ENCODE measurements around the gene FAM217A. TPM values are rescaled to one million over a fixed set of nuclear protein-coding genes. Genes with fewer than 3 reads are reported as not detected.
"Not testable (repeated sequence)": the region's sequence is repeated elsewhere in the genome, so short reads cannot be mapped to it uniquely, and the experiment has no call there.

The FAM217A gene, protein sequence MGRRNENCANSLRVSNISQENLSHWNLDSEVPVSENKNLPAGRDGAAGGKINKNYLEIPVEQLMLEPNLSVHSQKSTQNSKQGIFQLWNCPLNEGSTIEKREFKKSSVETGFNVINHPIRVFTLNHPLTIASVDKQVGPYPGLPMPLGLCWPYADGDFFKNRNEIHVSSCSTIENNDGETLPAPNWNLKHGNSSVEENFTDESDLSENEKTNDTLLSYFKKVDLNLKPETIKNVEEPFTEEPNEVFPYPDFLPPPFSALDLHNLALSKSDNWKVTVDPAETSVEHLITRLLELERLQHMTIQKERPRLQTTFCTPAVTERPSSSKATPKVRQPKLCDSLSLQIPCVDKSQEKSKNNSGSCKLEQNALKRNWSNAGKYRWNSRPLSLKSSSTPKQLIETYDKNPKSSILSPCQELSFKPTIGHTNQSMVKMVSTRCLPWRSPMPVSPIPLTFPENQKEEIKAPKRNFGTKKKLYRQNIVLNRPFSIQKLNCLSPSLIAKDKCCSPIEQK
- total RNA-seq, result not detected in 2 replicates

DNA sequence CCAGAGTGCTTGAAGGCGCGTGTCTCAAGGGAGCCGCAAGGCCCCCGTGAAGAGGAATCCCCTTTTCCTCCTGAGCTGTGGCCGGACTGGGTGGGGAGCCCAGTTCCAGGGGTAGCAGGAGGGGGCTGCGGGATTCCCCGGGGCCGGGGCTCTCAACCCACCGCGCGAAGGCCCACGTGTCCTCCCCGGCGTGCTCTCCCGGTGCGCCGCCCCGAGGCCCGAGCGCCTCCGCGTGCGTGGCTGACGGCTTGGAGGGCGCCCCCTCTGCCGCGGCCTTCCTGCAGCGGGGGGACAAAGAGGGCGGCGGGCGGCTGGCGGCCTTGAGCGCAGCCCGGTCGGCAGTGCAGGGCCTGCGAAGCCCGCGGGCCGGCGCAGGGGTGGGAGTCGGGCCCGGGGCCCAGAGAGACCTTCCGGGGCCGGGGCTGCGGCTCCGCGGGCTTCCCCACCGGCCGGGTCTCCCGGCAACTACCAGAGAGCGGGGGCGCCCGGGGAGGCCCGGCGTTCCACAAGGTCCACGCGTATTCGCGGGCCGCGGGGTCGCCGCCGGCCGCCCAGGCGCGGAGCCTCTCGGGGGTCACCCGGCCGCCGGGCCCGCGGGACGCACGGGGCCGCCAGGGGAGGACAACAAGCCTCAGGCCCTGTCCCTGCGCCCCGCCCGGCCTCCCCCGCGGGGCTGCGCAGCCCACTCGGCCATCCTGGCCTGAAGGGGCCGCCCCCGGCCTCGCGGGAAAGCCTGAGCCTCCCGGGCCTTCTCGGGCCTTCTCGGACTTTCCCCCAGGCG lies at the start of gene FAM217A:
TSS of gene FAM217A (minus strand) at position 447 of the 781 bp plus-strand sequence. CDS start 1,723 bp downstream, outside the sequence.
- DNase-seq, result no peak
- no peaks in the 10 kb centered on the region for H3K9me3 Mint-ChIP-seq
- peaks cover 21% of the 10 kb centered on the region for H3K27me3 Mint-ChIP-seq
- intact Hi-C loops (cut with micrococcal nuclease), result no loop called here
- no peak within 1 kb of the TSS for H3K27ac Mint-ChIP-seq
- H3K36me3 Mint-ChIP-seq (ENCODE audit: low read depth), result no peaks in the 10 kb centered on the region
- H3K4me3 Mint-ChIP-seq, result no peak within 1 kb of the TSS
- H3K4me1 Mint-ChIP-seq, result no peaks in the 10 kb centered on the region

DNA sequence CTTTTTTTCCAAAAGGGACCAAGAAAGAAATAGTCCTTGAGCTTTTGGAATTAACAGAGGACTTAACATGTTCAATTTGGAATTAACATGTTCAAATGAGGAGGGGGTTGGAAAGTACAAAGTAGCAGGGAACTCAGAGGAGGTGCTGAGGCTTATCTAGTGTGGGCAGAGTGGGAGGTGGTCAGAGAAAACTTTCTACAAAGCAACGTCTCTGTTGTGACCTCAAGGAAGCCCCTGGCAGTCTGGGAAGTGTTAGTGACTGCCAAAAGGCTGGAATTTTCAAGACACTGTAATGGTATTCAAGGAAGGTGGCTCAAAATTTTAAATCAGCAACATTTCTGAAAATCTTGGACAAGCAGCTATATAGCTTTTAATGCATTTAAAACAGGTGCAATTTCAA lies 49.1 kb upstream of the FAM217A start:
- no peak for DNase-seq
- H3K27ac Mint-ChIP-seq, result no peak overlapping the region
- peaks cover 5% of the 10 kb centered on the region for H3K4me1 Mint-ChIP-seq
- H3K27me3 Mint-ChIP-seq, result no peaks in the 10 kb centered on the region
- peaks cover 6% of the 10 kb centered on the region for H3K9me3 Mint-ChIP-seq
- no peak overlapping the region for H3K4me3 Mint-ChIP-seq
- H3K36me3 Mint-ChIP-seq (ENCODE audit: low read depth), result peaks cover 53% of the 10 kb centered on the region
- intact Hi-C loops (cut with micrococcal nuclease), result no loop called here

DNA sequence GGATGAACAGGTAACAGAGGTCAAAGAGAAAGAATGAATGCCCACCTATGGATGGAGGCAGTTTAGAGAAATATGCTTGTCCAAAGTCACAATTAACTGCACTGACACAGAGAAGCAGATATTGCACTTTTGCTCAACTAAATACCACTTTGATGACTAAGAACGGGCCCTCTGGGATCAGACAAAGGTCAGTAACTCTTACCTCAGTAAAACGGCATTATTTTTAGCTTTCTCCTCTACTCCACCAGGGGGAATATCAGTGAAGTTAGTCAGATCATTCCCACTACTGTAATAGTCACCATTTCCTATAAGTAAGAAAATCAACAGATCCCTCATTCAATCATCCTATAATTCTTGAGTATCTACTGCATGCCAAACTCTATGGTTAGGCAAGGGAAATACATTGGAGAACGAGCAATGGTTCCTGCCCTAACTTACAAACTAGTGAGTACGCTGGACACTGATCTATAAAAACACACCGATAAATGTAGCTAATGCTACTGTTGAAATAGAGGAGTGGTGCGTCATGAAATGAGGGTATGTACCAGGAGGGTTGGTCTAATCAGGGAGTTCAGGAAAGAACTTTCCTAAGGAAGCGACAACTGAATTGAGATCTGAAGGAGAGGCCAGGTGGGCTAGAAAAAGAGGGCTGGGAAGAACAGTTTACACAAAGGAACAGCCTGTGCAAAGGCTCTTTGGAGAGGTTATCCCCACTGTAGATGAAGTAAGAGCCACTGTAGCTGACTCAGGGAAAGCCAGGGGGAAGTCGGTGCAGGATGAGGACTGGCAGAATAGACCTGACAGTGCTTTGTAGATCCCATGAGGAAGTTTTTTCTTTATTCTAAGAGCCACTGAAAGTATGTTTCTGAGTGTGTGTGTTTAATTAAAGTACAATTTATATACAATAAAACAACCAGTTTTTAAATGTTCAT lies 47.3 kb upstream of the FAM217A start:
- intact Hi-C loops (cut with micrococcal nuclease), result no loop called here
- no peak for DNase-seq
- Mint-ChIP-seq H3K4me3 (no peak overlapping the region), H3K9me3 (peaks cover 6% of the 10 kb centered on the region), H3K27ac (no peak overlapping the region), H3K4me1 (peaks cover 2% of the 10 kb centered on the region), H3K36me3 (ENCODE audit: low read depth) (peaks cover 39% of the 10 kb centered on the region), H3K27me3 (no peaks in the 10 kb centered on the region)

DNA sequence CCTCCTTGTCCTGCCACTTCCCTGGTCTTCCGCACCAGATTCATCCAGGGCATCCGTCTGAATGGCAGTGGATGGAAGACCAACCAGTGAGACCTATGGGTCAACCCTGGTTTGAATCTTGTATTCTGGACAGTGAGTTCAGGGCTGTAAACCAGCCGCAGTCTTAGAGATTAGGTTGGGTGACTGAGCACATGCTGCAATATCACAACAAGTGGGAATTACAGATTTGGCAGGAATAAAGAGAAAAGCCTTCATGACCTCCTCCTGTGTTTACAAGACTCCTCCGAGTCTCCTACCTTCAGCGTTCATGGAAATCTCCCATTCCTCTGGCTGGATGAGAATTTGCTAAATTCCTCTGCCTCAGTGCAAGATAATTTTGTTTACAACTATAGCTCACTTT lies 46.6 kb upstream of the FAM217A start:
- Mint-ChIP-seq H3K36me3 (ENCODE audit: low read depth) (peaks cover 43% of the 10 kb centered on the region), H3K27ac (no peak overlapping the region), H3K9me3 (peaks cover 6% of the 10 kb centered on the region), H3K4me3 (no peak overlapping the region), H3K27me3 (no peaks in the 10 kb centered on the region), H3K4me1 (peaks cover 2% of the 10 kb centered on the region)
- intact Hi-C loops (cut with micrococcal nuclease), result no loop called here
- DNase-seq, result no peak

DNA sequence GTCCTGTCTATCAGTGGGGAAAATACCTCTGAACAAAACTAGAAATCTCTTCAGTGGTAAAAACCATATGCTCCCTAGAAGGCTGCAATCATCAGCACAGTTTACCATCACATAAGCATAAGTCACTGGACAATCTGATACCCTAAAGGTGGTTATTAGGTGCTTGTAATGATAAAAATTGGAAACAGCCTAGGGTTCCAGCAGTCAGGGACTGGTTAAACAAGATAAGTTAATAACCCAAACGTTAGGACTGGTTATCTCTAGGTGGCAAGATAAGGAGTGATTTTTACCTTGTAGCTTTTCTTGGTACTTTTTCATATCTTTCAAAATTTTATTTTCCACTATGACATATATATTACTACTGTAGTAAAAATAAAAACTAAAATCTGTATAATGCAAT lies 45.4 kb upstream of the FAM217A start:
- Mint-ChIP-seq H3K9me3 (no peaks in the 10 kb centered on the region), H3K27me3 (no peaks in the 10 kb centered on the region), H3K4me1 (peaks cover 2% of the 10 kb centered on the region), H3K36me3 (ENCODE audit: low read depth) (peaks cover 40% of the 10 kb centered on the region), H3K4me3 (no peak overlapping the region), H3K27ac (no peak overlapping the region)
- intact Hi-C loops (cut with micrococcal nuclease), result no loop called here
- DNase-seq, result no peak

DNA sequence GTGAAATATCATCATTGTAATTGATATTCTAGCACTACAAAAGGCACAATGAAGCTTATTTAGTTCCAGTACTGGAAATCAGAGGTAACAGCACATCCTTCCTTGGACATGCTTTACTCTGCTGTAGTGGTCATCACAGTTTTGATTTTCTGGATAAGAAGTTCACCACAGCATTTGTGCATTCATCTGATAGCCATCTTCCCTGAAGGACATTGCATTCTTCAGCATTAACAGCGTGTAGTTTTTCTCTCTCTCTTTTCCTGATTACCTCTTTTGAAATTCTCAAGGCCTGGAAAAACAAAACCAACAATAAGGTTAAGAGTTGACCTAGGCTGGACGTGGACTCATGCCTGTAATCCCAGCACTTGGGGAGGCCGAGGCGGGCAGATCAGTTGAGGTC lies 36.8 kb upstream of the FAM217A start:
- H3K27me3 Mint-ChIP-seq, result peaks cover 17% of the 10 kb centered on the region
- H3K27ac Mint-ChIP-seq, result no peak overlapping the region
- H3K36me3 Mint-ChIP-seq (ENCODE audit: low read depth), result peaks cover 33% of the 10 kb centered on the region
- H3K4me1 Mint-ChIP-seq, result no peaks in the 10 kb centered on the region
- intact Hi-C loops (cut with micrococcal nuclease), result no loop called here
- DNase-seq, result no peak
- H3K4me3 Mint-ChIP-seq, result no peak overlapping the region
- peaks cover 5% of the 10 kb centered on the region for H3K9me3 Mint-ChIP-seq

DNA sequence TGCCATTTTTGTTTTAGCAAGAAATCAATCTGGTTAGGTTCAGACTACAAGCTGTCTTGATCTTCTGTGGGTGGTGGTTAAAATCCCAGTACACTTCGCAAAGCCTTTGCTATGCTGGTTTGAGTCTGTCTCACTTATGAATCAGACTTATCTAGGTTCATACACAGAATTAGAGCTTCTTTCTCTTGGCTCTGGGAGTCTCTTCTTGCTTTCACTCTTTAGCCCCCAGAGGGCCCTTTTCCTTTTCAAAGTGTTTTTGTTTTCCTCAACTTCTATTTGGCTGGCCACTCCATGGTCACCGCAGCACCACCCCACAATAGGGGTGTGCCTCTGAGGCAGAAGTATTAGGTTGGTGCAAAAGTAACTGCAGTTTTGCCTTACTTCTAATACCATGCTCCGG lies 35.2 kb upstream of the FAM217A start:
- no peak for DNase-seq

DNA sequence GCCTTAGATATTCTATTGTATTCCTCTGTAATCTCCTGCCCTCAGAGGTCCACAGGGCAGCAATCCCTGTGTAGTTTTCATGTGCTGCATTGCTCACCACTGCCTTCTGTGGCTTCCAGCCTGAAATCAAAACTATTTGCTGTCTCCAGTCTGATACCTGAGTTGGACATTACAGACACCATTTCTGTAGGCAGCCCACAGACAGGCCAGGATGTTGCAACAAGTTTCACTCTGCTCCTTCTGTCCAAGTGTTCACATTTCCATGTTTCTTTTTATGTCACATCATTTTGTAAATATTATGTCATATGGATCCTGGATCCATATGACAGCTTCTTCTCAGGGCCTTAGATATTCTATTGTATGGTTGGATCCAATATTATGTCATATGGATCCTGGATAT lies 34.7 kb upstream of the FAM217A start:
- no peak for DNase-seq
- peaks cover 5% of the 10 kb centered on the region for H3K9me3 Mint-ChIP-seq
- peaks cover 30% of the 10 kb centered on the region for H3K27me3 Mint-ChIP-seq
- no peak overlapping the region for H3K27ac Mint-ChIP-seq
- no peak overlapping the region for H3K4me3 Mint-ChIP-seq
- H3K36me3 Mint-ChIP-seq (ENCODE audit: low read depth), result peaks cover 25% of the 10 kb centered on the region
- H3K4me1 Mint-ChIP-seq, result no peaks in the 10 kb centered on the region
- intact Hi-C loops (cut with micrococcal nuclease), result no loop called here

More for the DNA sequence above, 35.2 kb upstream of the FAM217A start:
- H3K27ac Mint-ChIP-seq, result no peak overlapping the region
- intact Hi-C loops (cut with micrococcal nuclease), result no loop called here
- peaks cover 5% of the 10 kb centered on the region for H3K9me3 Mint-ChIP-seq
- H3K36me3 Mint-ChIP-seq (ENCODE audit: low read depth), result peaks cover 25% of the 10 kb centered on the region
- H3K27me3 Mint-ChIP-seq, result peaks cover 27% of the 10 kb centered on the region
- no peak overlapping the region for H3K4me3 Mint-ChIP-seq
- no peaks in the 10 kb centered on the region for H3K4me1 Mint-ChIP-seq

DNA sequence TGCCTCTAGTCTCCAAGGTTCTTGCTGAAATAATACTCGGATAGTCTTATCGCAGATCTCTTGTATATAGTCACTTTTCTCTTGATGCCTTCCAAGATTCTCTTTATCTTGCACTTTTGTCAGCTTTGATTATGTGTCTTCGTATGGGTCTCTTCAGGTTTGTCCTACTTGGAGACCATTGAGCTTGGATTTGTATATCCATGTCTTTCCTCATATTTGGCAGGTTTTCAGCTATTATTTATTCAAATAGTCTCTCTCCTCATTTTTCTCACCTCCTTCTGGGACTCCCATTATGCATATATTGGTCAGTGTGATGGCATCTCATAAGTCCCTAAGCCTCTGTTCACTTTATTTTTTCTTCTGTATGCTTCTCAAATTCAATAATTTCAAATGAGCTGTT lies 33.4 kb upstream of the FAM217A start:
- DNase-seq, result no peak
- Mint-ChIP-seq H3K4me1 (no peaks in the 10 kb centered on the region), H3K9me3 (peaks cover 5% of the 10 kb centered on the region), H3K36me3 (ENCODE audit: low read depth) (peaks cover 22% of the 10 kb centered on the region), H3K27ac (no peak overlapping the region), H3K27me3 (peaks cover 38% of the 10 kb centered on the region), H3K4me3 (no peak overlapping the region)
- intact Hi-C loops (cut with micrococcal nuclease), result no loop called here

DNA sequence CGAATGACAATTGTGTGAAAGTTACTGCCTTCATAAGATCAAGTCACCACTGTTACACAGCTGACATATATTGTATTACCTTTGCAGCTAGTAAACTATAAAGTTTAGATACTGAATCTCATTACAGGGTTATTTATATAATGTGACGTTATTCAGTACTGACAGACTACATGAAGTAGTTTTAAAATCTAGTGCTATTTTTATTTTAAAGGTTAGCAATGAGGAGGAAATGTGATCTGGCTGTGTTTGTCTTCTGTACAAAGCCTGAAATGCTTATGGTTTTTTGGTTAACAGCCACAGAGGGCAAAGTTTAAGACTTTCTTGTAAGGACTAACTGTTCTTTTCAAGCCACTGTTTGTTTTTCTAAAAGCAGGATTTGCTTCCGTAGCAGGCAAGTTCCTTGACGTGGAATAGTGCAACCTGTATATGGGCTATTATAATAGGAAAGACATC lies 30.5 kb upstream of the FAM217A start:
- H3K4me3 Mint-ChIP-seq; intact Hi-C loops (cut with micrococcal nuclease); H3K4me1 Mint-ChIP-seq; DNase-seq; H3K36me3 Mint-ChIP-seq (ENCODE audit: low read depth); H3K9me3 Mint-ChIP-seq; H3K27ac Mint-ChIP-seq: not testable (repeated sequence)
- peaks cover 51% of the 10 kb centered on the region for H3K27me3 Mint-ChIP-seq

DNA sequence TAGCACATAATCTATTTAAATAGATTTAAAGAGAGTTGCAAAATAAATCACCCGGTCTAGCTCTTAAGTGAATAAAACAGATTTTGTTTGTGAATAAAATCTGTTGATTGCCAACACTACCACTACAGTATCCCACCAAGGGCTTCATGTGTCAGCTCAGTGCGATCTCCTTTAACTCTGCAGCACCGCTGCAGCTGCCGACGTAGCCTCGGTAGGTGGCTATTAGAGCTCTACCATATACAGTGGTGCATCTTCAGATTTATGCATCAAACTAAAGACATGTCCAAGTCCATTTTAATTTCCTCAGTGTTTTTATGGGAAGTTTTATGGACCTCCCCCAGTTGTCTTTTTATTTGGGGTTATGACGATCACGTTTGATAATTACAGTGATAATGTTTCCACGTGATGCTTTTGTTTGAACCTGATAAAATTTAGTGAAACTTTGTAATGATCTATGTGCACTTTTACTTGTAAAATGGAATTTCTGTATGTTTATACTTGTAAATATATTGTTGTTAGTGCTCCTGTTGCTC lies 29.7 kb upstream of the FAM217A start:
- Mint-ChIP-seq H3K9me3 (peaks cover 5% of the 10 kb centered on the region), H3K27ac (no peak overlapping the region), H3K27me3 (peaks cover 51% of the 10 kb centered on the region), H3K4me1 (no peaks in the 10 kb centered on the region), H3K36me3 (ENCODE audit: low read depth) (no peaks in the 10 kb centered on the region), H3K4me3 (no peak overlapping the region)
- intact Hi-C loops (cut with micrococcal nuclease), result no loop called here
- no peak for DNase-seq

DNA sequence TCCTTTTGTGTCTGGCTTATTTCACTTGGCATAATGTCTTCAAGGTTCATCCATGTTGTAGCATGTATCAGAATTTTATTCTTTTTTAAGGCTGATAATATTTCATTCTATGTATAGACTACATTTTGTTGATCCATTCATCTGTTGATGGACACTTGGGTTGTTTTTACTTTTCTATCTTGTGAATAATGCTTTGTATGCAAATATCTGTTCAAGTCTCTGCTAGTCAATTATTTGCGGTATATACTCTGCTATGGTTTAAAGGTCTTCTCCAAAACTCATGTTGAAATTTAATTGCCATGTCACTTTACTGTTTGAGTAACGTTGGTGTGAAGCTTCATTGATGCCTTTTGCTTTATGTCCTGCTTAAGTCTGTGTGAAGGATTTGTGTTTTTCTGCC lies 28.9 kb upstream of the FAM217A start:
- intact Hi-C loops (cut with micrococcal nuclease), result no loop called here
- Mint-ChIP-seq H3K36me3 (ENCODE audit: low read depth) (no peaks in the 10 kb centered on the region), H3K4me1 (no peaks in the 10 kb centered on the region), H3K4me3 (no peak overlapping the region), H3K27ac (no peak overlapping the region), H3K9me3 (peaks cover 5% of the 10 kb centered on the region), H3K27me3 (peaks cover 51% of the 10 kb centered on the region)
- no peak for DNase-seq

DNA sequence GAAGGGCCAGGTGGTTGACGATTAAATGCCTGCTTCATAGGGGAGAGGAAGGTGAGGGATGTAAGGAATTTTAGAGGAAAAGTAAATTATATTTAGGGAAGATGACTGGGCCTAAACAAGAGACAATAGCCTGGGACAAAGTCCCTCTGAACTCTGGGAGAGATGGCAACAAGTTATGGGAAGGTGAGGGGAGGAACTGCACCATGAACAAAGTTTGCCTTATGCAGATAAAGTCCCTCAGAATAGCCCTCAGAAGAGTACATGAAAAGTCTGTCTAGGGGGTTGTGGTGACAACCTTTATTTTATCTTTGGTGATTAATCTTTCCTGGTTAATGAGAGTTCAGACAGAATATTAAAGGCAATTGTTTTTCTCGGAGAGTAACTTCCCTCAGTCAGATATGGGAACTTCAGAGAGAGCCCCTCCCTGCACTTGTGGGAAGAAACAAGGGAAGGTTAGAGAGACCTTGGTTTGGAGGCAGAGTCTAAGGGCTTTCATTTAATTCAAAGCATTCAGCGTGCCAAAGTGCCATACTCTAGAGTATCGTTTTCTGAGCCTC lies 27.1 kb upstream of the FAM217A start:
- no peak overlapping the region for H3K4me3 Mint-ChIP-seq
- DNase-seq, result no peak
- no peaks in the 10 kb centered on the region for H3K9me3 Mint-ChIP-seq
- intact Hi-C loops (cut with micrococcal nuclease), result no loop called here
- peaks cover 37% of the 10 kb centered on the region for H3K27me3 Mint-ChIP-seq
- H3K36me3 Mint-ChIP-seq (ENCODE audit: low read depth), result no peaks in the 10 kb centered on the region
- H3K27ac Mint-ChIP-seq, result no peak overlapping the region
- H3K4me1 Mint-ChIP-seq, result no peaks in the 10 kb centered on the region
